Tibial nerve (tissue), 3 donors: Measurements from ENCODE around the gene EPSTI1.

ENCODE experiments used
- CTCF ChIP-seq, 5 experiments: fragments of 200-600 bp in 3 of 5; fragments of 450-650 bp in 2 of 5; sonication (generic) in 3 of 5; IDR thresholded peaks; one replicate each; pipeline ENCODE4 v1.5.1; 2016 to 2019; ENCODE audit warnings: antibody characterized with exemption in 5 of 5, mild to moderate bottlenecking in 3 of 5, moderate library complexity in 2 of 5
- POLR2A ChIP-seq, 2 donors: fragments of 450-650 bp; IDR thresholded peaks; one replicate each; pipeline ENCODE4 v1.6.1; 2017; ENCODE audit warnings: antibody characterized with exemption in 2 of 2, mild to moderate bottlenecking in 2 of 2, moderate library complexity in 2 of 2

- TF ChIP-seq CTCF (IDR thresholded peaks at IDR 0.05) (no peak), POLR2A (IDR thresholded peaks at IDR 0.05) (no peak)
These were observed 132.3 kb downstream of the EPSTI1 start for GRCh38 chr13:42859760-42860159.
